GM18508 (cell line): ENCODE results near the gene SLC5A3.

Experiments
- ATAC-seq: cut with Tn5 transposase; IDR thresholded peaks from one replicate; pipeline ENCODE4 v1.9.1; 2021; ENCODE audit warnings: moderate number of reproducible peaks; ENCODE audit not compliant: insufficient read depth, unreplicated experiment

The SLC5A3 gene

GRCh38 chr21:34073032-34073748, at the start of gene SLC5A3, which contains the start of gene MRPS6:
Gene SLC5A3 (plus strand): TSS chr21:34073578. CDS start chr21:34095199, 21,621 bp downstream.
Gene MRPS6 (plus strand): TSS chr21:34073578. CDS start chr21:34073701, 123 bp downstream.
- ATAC-seq, result no peak

- ATAC-seq, result no peak
Observed at GRCh38 chr21:34023691-34024373, 49.5 kb upstream of the SLC5A3 start.

- no peak for ATAC-seq
Observed at GRCh38 chr21:34024374-34024693, 49.0 kb upstream of the SLC5A3 start.

- no peak for ATAC-seq
Observed at GRCh38 chr21:34027721-34028461, 45.5 kb upstream of the SLC5A3 start.

- ATAC-seq, result peak; percentile 73
Observed at GRCh38 chr21:34029743-34030528, 43.4 kb upstream of the SLC5A3 start.

GRCh38 chr21:34031835-34032370, 41.5 kb upstream of the SLC5A3 start:
- no peak for ATAC-seq

- no peak for ATAC-seq
Observed at GRCh38 chr21:34034369-34035014, 38.9 kb upstream of the SLC5A3 start.

- no peak for ATAC-seq
Observed at GRCh38 chr21:34035619-34036354, 37.6 kb upstream of the SLC5A3 start.

- no peak for ATAC-seq
Observed at GRCh38 chr21:34037009-34037795, 36.2 kb upstream of the SLC5A3 start.

GRCh38 chr21:34039678-34040382, 33.5 kb upstream of the SLC5A3 start:
- ATAC-seq, result no peak

- no peak for ATAC-seq
Observed at GRCh38 chr21:34042735-34043134, 30.6 kb upstream of the SLC5A3 start.

- ATAC-seq, result no peak
Observed at GRCh38 chr21:34043333-34043732, 30.0 kb upstream of the SLC5A3 start.

- no peak for ATAC-seq
Observed at GRCh38 chr21:34046917-34047316, 26.5 kb upstream of the SLC5A3 start.

GRCh38 chr21:34047835-34048234, 25.5 kb upstream of the SLC5A3 start:
- ATAC-seq, result no peak

- no peak for ATAC-seq
Observed at GRCh38 chr21:34052171-34052570, 21.2 kb upstream of the SLC5A3 start.

GRCh38 chr21:34054259-34054658, 19.1 kb upstream of the SLC5A3 start:
- no peak for ATAC-seq

GRCh38 chr21:34055615-34056014, 17.8 kb upstream of the SLC5A3 start:
- no peak for ATAC-seq

- ATAC-seq, result no peak
Observed at GRCh38 chr21:34061983-34062382, 11.4 kb upstream of the SLC5A3 start.
